Activated CD8-positive, alpha-beta memory T cell treated with anti-CD3 and anti-CD28 coated beads for 48 hours (primary cell): ENCODE data around the gene RASA3.
"Not testable (repeated sequence)": the region's sequence is repeated elsewhere in the genome, so short reads cannot be mapped to it uniquely, and the experiment has no call there.

Experiments
- DNase-seq, 3 experiments: peaks; one replicate each; pipeline ENCODE4 v3.0.0-alpha.2; 2020; ENCODE audit warnings: low read depth in 2 of 3, low spot score in 2 of 3

The RASA3 gene

GRCh38 chr13:114082849-114083645, 49.4 kb downstream of the RASA3 start:
- DNase-seq, result no peak

DNA sequence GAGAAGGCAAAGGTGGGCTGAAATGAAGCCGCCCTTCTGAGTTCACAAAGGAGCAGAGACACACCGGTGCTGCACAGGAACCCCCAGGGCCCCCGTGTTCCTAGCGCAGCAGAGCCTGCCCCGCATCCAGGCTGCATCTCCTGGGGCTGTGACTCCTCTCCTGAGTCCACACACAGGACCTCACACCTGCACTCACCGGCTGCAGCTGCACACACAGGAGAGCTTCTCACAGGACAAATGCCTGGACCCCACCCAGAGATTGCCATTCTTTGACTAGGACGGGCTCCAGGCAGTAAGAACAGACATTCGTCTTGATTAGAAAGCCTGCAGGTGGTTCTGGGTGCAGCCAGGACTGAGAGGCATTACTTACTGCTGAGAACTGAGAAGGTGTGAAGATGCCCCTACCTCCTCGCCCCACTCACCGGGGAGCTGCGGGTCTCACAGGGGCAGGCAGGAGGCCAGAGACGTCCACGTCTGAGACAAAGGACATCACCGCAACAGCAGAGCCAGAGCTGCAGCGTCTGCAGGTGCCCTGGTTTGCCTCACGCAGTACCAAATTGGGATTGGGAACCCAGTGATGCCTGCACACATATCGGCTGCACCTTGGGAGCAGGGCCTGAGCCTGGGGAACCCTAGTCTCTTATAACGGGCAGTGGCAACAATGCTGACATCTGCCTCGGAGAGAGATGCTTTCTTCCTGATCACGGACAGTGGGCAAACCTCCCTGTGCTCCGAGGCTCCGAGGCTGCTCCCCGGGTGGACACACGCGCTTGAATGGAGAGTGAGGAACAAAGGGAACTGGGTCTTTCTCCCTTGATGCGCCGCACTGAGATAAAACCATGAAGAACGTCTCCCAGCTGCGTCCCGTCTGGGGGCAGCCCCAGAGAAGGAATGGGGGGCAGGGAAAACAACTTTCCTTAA, 50.4 kb downstream of the RASA3 start:
- DNase-seq, result no peak

DNA sequence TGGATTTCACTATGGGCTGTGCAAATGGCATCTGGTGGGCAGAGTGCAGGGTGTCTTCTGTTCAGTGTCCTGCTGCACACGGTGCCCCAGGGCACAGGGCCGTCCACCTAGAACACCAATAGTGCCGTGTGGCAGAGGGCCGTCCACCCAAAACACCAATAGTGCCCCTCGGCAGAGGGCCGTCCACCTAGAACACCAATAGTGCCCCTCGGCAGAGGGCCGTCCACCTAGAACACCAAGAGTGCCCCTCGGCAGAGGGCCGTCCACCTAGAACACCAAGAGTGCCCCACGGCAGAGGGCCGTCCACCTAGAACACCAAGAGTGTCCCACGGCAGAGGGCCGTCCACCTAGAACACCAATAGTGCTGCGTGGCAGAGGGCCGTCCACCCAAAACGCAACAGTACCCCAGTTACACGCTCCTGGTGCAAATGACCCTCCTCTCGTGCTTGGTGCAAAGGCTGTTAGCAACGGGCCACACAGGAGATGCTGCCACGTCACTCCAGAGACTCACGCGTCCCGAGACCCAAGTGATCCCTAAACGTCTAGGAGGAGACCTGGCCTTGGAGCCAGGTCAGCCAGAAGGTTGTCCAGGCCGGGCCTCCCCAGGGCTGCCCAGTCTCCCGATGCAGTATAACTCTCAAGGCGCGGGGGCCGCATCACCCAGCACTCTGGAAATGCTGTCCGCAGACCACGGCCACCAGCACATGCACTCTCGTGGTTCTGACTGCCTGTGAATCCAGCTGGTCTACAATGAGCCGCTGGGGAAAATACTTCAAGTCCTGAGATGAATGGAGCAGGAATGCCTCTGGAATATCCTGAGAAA, 51.5 kb downstream of the RASA3 start:
- no peak for DNase-seq

GRCh38 chr13:114079601-114080536, 52.6 kb downstream of the RASA3 start:
- no peak for DNase-seq

GRCh38 chr13:114078461-114079451, 53.7 kb downstream of the RASA3 start:
- DNase-seq, result no peak

GRCh38 chr13:114077933-114078325, 54.5 kb downstream of the RASA3 start:
- no peak for DNase-seq

- no peak for DNase-seq
Observed at GRCh38 chr13:114077099-114077932, 55.1 kb downstream of the RASA3 start.

- DNase-seq, result no peak
Observed at GRCh38 chr13:114076329-114077090, 55.9 kb downstream of the RASA3 start.

- DNase-seq, result not testable (repeated sequence)
Observed at GRCh38 chr13:114075811-114076210, 56.6 kb downstream of the RASA3 start.

DNA sequence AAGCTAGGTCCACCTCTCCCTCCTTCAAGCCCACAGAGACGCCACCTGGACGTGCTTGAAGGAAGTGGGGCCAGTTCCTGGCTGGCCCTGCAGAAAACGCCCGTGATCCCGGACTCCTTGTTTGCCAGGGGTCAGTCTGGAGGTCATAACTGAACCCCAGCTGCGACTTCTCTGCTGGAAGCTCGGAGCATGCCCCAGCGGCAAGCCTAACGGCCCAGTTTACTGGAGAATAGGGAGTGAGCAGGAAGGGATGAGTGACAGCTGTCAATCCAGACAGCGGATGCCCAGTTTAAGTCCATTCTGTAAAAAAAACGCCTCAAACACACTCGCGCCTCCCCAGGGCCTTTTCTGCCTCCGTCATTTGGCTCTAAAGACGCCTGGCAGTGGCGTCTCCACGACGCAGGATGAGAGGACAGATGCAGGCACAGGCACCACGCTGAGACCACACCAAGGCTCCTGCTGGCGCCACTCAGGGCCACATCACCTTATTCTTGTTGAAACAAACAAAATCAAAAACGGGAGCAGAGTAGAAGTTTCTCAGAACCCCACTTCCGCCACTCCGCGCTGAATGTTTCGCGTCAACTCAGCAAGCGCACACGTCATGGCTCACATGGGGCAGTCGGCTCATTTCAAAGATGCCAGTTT, 57.6 kb downstream of the RASA3 start:
- no peak for DNase-seq

DNA sequence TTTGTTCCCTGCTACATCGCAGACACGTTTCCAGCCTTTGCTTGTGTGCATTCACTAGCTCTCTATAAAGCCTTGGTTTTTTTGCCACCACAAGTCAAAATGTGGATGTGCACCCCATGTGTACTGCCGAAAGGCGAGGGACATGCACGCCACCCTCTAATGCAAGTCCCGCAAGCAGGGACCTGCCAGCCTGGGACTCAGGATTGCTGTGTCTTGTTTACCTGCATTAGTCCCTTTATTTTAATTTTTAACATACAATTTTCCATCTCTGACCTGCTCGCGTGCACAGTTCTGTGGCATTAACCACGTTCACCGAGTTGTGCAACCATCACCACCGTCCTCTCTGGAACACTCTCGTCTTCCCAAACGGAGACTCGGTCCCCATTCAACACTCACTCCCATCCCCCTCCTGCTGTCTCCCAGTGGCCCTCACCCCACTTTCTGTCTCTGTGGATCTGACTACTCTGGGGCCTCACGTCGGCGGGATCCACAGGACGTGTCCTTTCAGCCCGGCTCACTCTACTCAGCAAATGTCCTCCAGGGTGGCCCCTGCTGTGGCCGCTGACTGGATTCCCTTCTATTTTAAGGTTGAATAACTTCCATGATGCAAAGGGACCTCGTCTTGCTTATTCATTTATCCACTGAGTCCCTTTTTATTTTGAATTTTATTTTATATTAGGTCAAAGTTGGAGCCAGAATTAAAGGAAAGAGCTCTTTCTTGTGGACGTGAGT, 58.4 kb downstream of the RASA3 start:
- DNase-seq, result no peak

GRCh38 chr13:114072421-114072820, 60.0 kb downstream of the RASA3 start:
- DNase-seq, result no peak

- DNase-seq, result no peak
Observed at GRCh38 chr13:114071991-114072390, 60.4 kb downstream of the RASA3 start.

GRCh38 chr13:114071410-114071809, 61.0 kb downstream of the RASA3 start:
- DNase-seq, result no peak

DNA sequence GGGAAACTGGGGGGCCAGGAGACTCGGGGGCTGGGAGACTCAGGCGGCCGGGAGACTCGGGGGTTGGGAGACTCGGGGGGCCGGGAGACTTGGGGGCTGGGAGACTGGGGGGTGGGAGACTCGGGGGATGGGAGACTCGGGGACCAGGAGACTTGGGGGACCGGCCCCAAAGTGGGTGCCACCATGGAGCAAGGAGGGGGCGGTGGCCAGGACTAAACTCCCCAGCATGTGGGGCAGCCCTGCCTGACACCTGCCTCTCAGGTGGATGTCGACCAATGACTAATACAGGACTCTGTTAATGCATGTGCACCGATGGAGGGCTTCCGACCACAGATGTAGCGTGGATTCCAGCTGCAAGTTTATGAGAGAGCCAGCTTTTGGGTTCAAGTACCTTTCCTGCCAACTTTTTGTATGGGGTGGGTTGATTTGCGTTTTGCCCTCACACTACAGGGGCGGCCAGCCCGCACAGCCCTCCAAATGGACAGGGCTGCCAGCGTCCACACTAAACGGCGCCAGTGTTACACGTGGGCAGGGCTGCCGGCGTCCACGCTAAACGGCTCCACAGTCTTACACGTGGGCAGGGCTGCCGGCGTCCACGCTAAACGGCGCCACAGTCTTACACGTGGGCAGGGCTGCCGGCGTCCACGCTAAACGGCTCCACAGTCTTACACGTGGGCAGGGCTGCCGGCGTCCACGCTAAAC, 62.2 kb downstream of the RASA3 start:
- no peak for DNase-seq
